GM12801 (cell line): Measurements from ENCODE around the gene IL18R1.

Source experiments
- TF ChIP-seq, protein P1 (sequence below): IDR thresholded peaks from one replicate; pipeline ENCODE4 v1.5.1; 2011; ENCODE audit warnings: control low read depth; ENCODE audit not compliant: insufficient read length; ENCODE audit errors: extremely low read depth

Gene IL18R1

DNA sequence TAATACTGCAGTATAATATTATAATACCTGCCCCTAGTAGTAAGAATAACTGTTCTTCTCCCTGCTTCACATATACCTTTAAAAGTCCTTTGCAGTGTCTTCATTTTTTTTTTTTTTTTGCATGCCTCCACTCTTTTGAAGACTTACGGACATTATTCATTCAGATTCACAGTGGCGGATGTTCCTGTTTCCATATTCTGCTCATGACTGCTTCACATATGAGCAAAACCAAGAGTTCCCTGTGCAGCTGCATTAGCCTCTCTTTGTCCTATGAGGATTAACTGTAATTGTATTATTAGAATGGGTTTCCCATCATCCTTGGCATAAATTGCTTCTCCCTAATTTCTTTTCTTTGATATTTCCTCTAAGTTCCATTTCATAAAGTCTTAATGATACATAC is 80.1 kb downstream of the IL18R1 start:
- TF ChIP-seq, protein P1, sequence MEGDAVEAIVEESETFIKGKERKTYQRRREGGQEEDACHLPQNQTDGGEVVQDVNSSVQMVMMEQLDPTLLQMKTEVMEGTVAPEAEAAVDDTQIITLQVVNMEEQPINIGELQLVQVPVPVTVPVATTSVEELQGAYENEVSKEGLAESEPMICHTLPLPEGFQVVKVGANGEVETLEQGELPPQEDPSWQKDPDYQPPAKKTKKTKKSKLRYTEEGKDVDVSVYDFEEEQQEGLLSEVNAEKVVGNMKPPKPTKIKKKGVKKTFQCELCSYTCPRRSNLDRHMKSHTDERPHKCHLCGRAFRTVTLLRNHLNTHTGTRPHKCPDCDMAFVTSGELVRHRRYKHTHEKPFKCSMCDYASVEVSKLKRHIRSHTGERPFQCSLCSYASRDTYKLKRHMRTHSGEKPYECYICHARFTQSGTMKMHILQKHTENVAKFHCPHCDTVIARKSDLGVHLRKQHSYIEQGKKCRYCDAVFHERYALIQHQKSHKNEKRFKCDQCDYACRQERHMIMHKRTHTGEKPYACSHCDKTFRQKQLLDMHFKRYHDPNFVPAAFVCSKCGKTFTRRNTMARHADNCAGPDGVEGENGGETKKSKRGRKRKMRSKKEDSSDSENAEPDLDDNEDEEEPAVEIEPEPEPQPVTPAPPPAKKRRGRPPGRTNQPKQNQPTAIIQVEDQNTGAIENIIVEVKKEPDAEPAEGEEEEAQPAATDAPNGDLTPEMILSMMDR, result no peak

DNA sequence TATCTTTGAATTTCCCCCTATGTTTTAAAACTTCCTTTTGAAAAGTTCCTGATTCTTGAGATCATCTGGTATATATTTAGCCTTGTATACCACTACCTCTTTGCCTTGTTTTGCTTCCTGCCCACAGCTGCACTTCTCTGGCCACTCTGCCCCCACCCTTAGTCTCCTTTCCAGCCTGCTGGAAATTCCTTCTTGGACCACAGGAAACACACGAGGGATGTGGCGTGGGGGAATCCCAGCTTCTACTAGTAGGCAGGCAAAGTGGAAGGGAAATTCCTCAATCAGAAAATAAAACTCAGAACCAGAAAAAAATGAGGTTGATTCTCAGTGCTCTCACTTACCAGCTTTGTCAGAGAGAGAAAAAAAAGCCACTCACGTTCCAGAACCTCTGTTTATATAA is 80.7 kb downstream of the IL18R1 start:
- TF ChIP-seq, protein P1, result no peak

DNA sequence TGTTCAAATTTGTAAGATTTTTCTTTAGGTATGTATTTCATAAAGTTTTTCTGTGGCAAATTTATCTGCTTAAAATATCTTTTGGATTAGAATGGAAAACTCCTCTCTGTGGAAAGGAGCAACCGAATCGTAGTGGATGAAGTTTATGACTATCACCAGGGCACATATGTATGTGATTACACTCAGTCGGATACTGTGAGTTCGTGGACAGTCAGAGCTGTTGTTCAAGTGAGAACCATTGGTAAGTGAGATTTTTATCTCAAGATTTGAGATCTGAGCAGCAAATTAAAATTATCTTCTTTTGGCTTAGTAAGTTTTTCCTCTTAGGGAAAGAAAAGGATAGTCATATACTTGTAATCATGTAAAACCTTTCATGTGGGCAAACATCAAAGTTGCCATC is 81.5 kb downstream of the IL18R1 start:
- TF ChIP-seq, protein P1, result no peak

DNA sequence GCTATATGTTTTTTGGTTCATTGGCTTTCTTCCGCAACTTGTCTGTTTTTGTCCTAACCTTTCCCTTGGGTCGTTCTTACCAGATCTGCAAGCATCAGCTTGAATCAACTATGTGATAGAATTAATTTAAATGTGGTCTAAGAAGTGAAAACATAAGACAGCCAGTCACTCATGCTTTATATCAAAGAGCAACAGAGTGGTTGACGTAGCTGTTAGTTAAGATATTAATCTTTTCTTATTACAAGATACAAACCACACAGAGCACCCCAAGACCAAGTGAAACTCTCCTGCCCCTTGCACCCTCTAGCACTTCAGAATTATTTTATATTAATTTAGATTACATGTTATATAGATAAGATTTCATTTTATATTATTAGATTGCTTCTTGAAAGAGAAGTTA is 82.5 kb downstream of the IL18R1 start:
- TF ChIP-seq, protein P1, result no peak

DNA sequence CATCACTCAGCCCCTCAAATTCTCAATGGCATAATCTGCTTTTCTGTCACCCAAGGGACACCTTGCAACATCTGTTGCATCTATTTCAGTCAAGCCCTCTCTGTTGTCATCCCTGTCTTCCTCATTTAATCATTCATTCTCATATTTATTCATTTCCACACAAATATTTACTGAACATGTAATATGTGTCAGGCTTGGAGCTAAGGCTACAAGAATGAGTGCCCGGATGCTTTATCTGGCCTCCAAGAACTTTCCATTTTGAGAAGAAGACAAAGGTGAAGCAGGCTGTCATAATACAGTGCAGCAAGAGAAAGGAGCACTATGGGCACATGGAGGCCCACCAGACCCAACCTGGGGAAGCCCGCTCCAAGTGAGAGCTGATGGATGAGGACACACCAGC is 83.0 kb downstream of the IL18R1 start:
- TF ChIP-seq, protein P1, result no peak

DNA sequence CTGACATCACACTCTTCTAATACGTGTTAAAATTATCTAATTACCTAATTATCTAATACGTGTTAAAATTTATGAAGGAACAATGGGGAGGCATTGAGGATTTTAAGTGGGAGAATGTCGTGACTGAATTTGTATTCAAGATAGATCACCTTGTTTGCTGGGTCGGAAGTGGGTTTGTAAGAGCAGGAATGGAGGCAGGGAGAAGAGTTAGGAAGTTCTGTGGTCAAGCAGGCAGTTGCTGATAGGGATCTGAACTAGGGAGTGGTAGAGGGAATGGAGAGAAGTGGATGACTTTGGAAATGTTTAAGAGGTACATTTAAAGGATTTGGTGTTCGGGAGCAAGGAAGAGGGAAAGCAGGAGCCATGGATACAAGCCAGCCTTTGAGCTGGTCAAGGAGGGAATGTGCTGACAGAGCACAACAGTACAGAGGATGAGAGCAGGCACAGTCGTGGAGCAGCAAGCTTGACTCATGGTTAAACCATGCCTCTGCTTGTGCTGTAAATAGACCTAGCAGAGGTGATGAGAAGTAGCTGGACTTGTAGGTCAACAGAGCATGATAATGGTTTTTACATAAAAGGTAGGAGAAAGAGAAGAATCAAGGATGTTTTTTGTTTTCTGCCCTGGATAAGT is 83.6 kb downstream of the IL18R1 start:
- TF ChIP-seq, protein P1, result no peak

DNA sequence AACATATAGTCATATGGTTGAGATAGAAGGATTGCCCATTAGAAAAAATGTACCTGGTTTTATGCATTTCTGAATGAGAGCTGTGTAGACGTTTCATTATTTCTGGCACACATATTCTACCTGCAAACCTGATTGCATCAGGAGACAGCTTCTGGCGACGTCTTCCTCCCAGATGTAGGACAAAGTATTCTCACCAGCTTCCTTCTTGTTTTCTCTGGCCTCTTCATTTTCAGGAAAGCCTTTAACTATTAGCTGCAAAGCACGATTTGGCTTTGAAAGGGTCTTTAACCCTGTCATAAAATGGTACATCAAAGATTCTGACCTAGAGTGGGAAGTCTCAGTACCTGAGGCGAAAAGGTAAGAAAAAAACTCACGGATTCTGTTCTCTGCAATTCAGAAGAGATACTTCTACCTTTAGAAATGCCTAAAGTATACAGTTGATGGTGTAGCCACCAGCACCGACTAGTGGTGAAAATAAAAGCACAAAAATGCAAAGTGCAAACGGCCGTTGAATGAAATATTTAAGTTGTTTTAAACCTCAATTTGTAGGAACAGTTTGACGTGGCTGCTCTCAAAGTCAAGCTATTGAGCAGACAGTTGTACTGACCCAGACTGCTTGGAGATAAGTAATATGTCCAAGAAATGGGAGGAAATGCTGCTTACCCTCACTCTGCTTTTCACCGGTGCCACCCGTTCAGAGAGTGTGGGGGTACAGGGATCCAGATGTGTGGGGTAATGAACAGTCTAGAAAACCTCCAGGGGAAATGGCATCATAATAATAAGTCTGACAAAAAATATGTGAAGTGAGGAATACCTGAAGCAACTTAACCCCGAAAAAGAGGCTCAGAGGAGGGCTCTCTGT is 87.6 kb downstream of the IL18R1 start:
- TF ChIP-seq, protein P1, result no peak
